ENCODE results near the gene MLH3.

DNA sequence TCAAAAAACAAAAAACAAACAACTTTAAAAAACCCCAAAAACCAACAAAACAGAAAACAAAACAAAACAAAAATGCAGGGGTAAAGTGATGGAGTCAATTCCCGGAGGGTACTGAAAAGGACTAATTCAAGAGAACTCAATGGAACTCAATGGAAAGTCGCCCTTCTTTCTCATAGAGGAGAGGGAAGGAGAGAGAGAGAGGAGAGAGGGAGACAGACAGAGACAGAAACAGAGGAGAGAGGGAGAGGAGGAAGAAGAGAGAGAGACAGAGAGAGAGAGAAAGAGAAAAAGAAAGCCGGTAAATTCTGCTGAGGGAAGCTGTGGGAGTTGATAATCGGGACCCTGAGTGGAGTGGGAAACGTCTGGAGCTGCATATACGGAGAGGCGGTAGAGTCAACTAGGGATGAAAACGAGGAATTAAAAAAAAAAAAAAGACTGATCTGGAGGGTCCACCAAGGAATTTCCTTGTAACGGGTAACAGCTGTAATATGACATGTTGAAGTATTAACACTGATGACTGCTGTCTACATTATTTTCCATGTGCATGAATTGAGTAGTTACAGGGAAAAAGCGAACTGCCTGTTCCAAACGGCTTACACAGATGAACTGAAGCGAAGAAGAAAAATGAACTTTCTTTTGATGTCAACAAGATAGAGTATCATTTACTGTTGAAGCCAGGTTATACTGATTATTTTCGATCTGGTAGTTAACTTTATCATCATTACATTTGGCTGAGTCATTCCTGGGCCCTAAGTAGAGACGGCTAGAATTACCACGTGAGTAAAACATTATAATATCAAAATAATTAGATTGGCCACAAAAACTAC lies 17.2 kb upstream of the MLH3 start:
- TF ChIP-seq, protein P1, sequence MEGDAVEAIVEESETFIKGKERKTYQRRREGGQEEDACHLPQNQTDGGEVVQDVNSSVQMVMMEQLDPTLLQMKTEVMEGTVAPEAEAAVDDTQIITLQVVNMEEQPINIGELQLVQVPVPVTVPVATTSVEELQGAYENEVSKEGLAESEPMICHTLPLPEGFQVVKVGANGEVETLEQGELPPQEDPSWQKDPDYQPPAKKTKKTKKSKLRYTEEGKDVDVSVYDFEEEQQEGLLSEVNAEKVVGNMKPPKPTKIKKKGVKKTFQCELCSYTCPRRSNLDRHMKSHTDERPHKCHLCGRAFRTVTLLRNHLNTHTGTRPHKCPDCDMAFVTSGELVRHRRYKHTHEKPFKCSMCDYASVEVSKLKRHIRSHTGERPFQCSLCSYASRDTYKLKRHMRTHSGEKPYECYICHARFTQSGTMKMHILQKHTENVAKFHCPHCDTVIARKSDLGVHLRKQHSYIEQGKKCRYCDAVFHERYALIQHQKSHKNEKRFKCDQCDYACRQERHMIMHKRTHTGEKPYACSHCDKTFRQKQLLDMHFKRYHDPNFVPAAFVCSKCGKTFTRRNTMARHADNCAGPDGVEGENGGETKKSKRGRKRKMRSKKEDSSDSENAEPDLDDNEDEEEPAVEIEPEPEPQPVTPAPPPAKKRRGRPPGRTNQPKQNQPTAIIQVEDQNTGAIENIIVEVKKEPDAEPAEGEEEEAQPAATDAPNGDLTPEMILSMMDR (IDR thresholded peaks at IDR 0.05), result no peak
- TF ChIP-seq POLR2A (IDR thresholded peaks at IDR 0.05), result no peak

All from body of pancreas (tissue), 4 donors.